HG03196 (cell line): ENCODE measurements around the gene AACS.
"Not testable (repeated sequence)": the region's sequence is repeated elsewhere in the genome, so short reads cannot be mapped to it uniquely, and the experiment has no call there.

ENCODE experiments used
- ATAC-seq: cut with Tn5 transposase; IDR thresholded peaks from one replicate; pipeline ENCODE4 v1.9.1; 2021; ENCODE audit not compliant: unreplicated experiment

The AACS gene

GRCh38 chr12:125091401-125091800 lies 26.2 kb downstream of the AACS start:
- no peak for ATAC-seq

GRCh38 chr12:125092108-125092871 lies 27.1 kb downstream of the AACS start:
- ATAC-seq, result no peak

DNA sequence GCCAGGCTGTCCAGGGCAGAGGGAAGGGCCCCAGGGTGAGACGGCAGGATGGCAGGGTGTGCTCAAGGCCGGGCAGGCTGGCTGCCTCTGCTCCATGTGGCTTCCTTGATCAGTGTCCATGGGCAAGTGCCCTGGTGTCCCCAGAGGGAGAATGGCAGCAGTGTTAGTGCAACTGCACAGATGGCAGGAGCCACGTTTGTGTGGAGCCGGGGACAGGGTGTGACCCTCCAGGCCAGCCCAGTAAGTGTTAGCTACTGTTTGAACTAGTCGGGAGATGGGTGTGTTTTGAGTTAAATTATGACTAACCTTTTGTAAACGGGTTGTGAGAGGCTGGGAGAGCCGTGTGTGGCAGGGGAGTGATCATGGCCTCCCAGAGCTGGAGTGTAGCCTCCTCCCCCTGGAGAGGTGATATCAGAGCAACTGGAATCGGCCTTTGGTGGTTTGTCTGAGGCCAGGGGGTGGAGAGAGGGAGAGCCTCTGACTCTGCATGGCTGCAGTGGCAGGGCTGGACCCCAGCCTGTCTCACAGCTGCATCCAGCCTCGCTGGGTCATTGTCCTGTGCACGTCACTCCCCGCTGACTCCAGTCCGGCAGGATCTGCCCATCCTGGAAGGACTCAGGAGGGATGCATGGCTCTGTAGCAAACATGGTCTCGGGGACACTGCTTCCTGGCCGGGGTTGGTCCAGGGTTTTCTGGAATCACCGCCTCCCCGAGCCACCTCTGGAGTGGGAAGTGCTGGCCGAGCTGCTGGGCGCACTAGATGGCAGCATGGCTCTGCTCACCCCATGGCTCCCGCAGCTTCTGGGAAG lies 27.8 kb downstream of the AACS start:
- ATAC-seq, result no peak

GRCh38 chr12:125093681-125094330 lies 28.6 kb downstream of the AACS start:
- no peak for ATAC-seq

DNA sequence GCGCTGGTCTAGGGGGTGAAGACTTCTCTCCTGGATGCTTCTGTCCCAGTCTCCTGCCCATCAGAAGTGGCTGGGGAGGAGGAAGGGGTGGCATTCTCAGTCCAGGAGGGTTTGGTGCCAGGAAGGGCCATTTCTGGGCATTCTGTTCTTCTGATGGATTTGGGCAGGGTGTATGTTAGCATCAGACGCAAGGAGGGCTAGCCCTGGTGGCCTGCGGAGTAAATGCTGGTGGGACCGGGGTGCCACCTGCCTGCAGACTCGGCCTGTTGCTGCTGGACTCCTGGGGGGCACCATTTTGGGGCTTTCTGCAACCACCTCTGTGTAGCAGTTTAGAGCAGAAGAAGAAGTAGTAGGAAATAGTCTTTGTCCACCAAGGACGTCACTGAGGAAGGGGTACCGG lies 31.7 kb downstream of the AACS start:
- no peak for ATAC-seq

DNA sequence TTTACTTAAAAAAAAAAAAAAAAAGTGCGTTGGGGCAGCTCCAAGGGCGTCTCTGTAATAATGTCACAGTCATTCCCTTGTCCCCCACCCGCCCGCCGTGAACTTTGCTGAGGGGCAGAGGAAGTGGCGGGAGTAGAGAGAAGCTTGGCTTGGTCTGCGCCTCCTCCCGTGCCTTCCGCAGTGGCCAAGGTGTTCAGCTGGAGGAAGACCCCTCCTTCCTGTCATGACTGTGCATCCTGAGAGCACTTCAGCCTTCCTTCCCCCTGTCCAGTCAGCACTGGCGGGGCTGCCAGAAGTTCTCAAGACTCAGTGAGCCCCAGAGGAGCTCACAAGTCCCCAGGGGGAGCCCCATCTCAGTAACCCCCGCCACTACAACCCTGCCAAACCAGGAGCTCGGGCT lies 32.2 kb downstream of the AACS start:
- ATAC-seq, result no peak

- ATAC-seq, result no peak
Observed at GRCh38 chr12:125098676-125099408, 33.6 kb downstream of the AACS start.

GRCh38 chr12:125099409-125099782 lies 34.2 kb downstream of the AACS start:
- ATAC-seq, result no peak

- no peak for ATAC-seq
Observed at GRCh38 chr12:125100551-125101434, 35.6 kb downstream of the AACS start.

DNA sequence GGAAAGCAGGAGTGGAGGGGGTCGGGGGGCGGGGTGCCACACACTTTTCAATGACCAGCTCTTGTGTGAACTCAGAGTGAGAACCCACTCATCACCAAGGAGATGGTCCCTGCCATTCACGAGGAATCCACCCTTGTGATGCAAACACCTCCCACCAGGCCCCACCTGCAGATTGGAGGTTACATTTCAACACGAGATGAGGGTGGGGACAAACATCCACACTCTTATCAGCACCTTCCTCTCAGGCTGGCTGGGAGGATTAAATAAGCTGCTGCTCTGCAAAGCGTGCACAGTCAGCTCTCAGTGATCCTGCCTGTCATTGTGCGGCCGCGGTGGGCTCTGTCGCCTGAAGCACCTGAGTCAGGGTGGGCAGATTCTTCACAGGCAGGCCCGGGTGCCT lies 39.7 kb downstream of the AACS start:
- ATAC-seq, result no peak

GRCh38 chr12:125105600-125105999 lies 40.4 kb downstream of the AACS start:
- no peak for ATAC-seq

DNA sequence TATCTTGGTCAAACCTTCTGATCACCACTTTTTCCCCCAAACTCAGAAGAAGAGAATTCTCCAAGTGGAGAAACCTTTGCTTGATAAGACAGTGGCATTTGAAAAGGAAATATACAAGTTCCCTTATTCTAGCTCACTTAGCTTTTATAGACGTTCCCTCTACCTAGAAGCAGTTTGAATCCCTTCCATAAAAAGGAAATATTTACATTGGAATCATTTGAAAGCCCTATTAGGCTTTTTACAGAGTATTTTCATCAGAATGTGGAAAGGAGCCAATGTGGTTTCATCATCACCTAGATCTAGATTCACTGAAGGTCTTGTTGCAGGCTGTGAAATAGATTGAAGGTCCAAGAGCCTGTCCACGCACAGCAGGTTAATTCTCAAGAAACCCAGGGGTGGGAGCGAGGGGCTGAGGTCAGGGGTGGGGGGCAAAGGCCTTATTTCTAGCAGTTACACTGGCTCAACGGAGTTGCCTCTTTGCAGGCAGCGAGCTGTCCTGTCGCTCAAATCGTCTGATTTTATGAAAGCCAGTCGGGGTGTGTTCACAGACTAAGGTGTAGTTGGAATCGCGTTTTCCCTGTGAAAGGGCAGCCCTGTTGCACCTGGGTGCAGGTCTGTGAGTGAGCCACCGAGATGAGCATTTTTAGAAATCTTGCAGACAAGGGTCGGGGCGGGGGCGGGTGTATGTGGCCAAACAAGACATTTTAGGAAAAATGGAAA lies 45.6 kb downstream of the AACS start:
- no peak for ATAC-seq

DNA sequence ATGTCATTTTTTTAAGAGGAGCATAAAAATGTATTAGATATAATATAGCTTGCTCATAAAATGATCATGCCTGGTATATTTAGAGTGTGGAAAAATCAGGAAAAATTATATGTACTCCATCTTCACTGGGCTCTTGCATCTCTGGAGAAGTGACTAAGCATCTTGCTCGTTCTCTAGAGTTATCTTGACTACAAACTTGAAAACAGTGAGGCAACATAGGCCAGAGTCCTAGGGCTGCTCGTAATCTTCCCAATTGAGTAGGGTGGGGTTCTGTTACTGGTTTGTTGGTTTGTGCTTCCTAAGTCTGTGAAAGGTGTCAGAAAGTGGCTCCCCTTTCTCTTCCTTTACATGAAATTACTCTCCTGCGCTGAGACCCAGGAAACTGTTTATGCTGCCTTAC lies 46.2 kb downstream of the AACS start:
- no peak for ATAC-seq

DNA sequence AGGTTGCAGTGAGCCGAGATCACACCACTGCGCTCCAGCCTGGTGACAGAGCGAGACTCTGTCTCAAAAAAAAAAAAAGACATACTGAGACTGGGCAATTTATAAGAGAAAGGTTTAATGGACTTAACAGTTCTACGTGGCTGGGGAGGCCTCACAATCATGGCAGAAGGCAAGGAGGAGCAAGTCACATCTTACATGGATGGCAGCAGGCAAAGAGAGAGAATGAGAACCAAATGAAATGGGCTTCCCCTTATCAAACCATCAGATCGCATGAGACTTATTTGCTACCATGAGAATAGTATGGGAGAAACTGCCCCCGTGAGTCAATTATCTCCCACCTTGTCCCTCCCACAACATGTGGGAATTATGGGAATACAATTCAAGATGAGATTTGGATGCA lies 47.4 kb downstream of the AACS start:
- ATAC-seq, result not testable (repeated sequence)

GRCh38 chr12:125113263-125113662 lies 48.0 kb downstream of the AACS start:
- no peak for ATAC-seq

DNA sequence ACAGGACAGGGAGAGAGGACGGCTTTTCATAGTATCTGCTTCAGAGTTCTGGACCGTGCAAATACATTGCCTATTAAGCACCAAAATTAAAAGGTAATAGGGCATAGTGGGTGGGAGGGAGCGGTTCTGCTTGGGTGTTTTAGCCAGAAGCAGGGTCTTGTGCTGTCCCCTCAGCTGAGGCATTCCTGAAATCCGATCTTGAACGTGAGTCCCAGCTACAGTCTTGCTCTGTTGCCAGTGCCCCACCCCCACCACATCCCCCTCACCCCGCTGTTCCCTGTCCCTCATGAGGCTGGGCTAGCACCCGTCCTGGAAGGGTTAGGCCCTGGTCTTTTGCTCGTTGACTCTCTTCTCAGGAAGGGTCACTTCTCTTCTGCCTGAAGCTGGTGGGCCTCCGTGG lies 48.6 kb downstream of the AACS start:
- ATAC-seq, result no peak

GRCh38 chr12:125114365-125115141 lies 49.3 kb downstream of the AACS start:
- peak; percentile 73 for ATAC-seq

DNA sequence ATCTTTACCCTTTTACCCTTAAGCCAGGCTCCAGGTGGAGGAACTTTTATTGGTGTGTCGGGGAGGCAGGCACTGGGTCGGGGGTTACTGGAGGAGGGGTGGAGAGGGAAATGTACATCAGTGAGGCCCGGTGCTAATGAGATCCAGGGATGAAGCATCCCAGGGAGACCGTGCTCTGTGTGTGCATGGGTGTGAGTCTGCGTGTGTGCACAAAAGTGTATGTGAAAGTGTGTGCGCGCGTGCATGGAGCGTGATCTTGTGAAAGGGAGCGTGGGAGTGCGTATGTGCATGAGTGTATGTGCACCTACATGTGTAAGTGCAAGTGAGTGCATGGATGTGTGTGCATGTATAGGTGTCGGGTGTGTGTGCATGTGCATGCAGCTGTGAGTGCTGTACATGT lies 55.3 kb downstream of the AACS start:
- ATAC-seq, result no peak

GRCh38 chr12:125121106-125121505 lies 55.9 kb downstream of the AACS start:
- no peak for ATAC-seq
